Glomerular endothelial cell (primary cell): ENCODE measurements around the gene SRCIN1. TPM values are rescaled to one million over a fixed set of nuclear protein-coding genes. Genes with fewer than 3 reads are reported as not detected.

Experiments
- DNase-seq: peaks from one replicate; pipeline ENCODE4 v3.0.0-alpha.2; 2011; ENCODE audit warnings: low read depth, low spot score; ENCODE audit errors: extremely low read depth
- total RNA-seq: library from RNA; depleted of rRNA; stranded (reverse); fragments of >200 nt; gene quantifications from 2 replicates; pipeline ENCODE4 v1.2.3, GENCODE V29; 2015

Gene SRCIN1
- total RNA-seq, 1 donor from 2014 or later: not detected

DNA sequence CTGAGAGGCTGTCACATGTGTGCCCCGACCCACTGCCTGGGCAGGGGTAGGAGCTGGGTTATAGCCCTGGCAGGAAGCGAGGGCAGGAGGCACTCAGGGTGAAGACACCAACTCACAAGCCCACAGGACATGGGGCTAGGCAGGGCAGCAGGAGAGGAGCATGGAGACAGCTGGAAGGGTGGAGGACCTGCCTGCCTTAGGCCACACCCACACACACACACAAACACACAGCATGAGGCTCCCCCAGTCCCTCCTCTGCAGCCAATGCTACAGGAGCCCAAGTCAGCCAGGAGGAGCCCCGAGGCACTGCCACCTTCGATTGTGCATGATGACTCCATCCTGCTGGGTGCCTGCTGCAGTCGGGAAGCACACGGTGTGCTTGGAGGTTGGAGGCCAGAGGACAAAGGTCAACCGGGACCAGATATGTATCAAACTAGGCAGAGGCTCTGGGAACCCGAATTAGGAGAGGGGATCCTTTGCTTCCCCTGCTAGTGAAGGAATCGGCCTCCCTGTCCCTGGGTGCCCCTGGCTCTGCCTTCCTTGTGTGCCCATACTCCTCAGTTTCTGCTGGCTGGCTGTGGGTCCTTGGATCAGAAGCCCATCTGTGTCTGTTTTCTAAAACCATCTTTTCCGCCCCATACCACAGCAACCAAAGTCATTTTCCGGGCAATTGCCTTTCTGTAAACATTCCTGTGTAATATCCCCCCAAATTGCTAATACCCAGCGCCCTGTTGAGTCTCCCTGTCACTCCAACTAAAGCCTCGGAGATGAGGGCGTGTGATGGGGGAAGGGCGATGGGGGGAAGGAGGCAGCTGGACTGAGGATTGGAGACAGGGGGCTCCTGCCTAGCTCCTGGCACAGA, 20.5 kb downstream of the SRCIN1 start:
- DNase-seq: no peak

GRCh38 chr17:38584350-38584925, 21.3 kb downstream of the SRCIN1 start:
- DNase-seq: no peak

GRCh38 chr17:38583828-38584349, 21.9 kb downstream of the SRCIN1 start:
- DNase-seq: no peak

- no peak for DNase-seq
These were observed 22.6 kb downstream of the SRCIN1 start for GRCh38 chr17:38583176-38583575.

DNA sequence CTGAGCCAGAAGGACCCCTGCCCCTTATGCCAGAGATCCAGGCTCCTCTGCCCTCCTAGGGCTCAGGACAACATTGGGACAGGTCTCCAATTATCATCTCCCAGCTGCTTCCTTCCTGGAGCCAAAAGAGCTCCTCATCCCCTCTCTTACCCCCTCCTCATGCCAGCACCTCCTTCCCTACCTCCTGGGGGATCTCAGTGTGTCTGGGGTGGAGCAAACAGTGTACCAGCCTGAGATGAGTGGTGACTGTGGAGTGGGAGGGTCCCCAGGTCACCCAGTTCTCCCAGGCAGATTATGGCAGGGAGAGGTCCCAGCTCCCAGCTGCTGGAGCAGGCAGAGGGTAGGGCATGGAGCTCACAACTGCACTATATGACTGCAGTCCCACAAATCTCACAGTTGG, 23.7 kb downstream of the SRCIN1 start:
- no peak for DNase-seq

DNA sequence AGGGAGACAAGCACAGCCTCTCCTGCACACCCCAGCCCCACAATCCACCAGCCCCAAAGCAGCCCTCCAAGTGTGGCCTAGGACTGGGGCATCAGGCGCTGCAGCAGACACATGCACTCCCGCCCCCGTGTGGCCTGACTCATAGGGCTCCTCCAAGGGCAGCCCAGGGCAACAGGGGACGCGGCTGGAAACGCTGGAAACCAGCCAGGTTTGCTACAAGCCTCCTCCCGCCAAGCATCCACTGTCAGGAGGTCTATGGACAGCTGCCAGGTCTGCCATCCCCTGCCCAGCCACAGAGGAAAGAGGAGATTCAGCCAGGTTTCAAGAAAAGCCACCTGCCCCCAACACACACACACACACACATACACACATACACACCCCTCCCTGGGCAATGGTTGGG, 25.8 kb downstream of the SRCIN1 start:
- DNase-seq: no peak

- DNase-seq: no peak
These were observed 26.7 kb downstream of the SRCIN1 start for GRCh38 chr17:38579083-38579480.

GRCh38 chr17:38578229-38579082, 27.3 kb downstream of the SRCIN1 start:
- DNase-seq: no peak

DNA sequence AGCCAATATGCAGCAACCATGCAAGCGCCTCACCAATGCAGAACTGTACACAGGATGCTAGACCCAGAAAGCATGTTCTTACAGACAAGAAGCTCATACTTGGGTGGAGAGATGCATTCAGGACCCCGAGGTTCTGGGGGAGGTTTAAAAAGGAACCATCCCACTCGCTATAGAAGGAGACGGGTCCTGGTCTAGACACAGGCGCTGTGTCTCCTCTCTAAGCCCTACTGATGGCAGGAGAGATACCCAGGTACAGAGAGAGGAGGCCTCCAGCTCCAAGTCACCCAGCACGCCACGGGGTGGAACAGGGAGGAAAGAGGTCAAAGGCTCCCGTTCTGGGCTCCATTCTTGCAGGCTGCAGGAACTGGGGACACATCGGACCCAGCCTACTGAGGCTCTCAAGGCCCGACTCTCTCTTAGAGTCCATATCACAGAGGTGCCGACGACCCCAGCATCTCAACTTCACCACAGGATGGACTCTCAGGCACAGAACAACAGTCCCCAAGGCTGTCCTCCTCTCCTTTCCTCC, 28.0 kb downstream of the SRCIN1 start:
- no peak for DNase-seq

GRCh38 chr17:38577244-38577643, 28.5 kb downstream of the SRCIN1 start:
- no peak for DNase-seq

DNA sequence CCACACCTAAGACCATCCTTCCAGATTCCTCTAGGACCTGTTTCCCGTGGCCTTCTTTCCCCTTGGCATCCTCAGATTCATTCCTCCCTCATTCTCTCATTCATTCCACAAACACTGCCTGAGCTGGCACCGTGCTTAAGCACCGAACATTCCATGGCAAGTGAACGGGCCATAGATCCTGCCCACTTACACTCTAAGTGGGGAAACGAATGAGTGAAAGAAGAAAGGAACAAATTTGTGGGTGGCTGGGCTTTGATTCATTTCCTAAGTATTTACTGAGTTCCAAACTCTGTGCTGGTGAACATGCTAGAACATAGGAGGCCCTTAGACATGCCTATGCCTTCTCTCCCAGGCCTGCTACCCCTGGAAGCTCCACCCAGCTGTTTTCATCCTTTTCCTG, 30.0 kb downstream of the SRCIN1 start:
- no peak for DNase-seq

- DNase-seq: no peak
These were observed 31.0 kb downstream of the SRCIN1 start for GRCh38 chr17:38574712-38575111.

GRCh38 chr17:38572669-38573365, 32.9 kb downstream of the SRCIN1 start:
- DNase-seq: no peak

DNA sequence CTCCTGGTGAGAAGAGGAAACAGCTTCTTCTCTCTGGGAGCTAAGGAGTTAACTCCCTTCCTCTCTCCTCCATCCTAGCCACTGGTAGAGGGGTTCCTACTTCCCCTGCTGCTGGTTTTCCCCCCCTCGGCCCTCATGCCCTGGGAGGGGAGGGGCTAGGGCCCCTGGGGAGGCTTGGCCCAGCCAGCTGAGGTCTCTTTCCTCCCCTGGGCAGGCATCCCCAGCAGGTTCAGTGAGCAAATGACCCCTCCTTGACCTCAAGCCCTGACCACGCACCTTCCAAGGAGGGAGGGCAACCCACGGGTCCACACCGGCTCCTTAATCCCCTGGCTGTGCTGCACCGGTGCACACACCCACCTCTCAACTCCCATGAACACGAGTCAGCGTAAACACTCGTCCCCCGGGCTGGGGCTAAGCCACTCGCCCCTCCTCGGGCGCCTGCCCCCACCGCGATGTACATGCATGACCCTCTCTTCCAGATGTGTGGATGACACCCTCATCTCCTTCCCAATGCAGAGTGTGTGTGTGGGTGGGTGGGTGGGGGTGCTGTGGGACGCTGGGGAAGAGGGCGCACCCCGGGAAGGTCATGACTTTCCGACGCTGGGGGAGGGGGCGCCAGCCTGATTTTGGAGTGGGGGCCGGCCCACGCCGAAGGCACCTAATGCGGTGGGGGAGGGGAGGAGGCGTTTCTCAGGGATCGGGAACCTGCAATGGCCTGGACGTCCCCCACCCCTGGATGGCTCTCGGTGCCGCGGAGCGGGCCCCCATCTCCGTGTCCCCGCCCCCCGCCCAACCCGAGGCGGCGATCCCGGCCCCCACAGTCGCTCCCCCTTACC, 33.7 kb downstream of the SRCIN1 start:
- DNase-seq: no peak

- DNase-seq: no peak
These were observed 35.8 kb downstream of the SRCIN1 start for GRCh38 chr17:38569701-38570512.

DNA sequence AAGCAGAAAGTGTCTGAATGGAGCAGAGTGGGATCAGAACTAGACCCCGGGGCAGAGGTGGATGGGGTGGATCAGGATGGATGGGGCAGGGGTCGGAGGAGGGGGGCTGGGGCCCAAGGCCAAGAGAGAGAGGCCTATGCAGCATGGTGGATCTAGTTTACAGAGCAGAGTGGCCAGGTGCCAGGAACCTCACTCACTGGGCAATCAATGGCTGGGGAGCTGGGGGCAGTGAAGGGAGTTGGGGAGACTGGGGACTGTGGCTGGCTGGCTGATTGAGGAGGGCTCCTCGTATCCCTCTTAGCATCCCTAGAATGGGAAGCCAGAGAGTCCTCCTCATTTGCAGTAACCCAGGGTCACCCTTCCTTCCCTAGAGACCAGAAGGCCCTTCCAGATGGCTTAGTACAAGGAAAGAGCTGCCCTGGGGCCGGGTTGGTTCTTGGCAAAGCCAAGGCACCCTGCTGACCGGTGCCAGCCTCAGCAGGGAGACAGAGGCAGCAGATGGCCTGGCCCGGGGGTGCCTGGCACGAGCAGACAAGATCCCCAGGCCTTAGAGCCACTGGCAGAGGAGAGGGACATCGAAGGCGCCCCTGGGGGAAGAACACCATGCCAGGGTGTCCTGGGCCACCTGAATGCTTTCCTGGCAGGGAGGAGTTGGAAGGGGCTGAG, 36.8 kb downstream of the SRCIN1 start:
- DNase-seq: no peak

GRCh38 chr17:38568274-38568673, 37.5 kb downstream of the SRCIN1 start:
- DNase-seq: no peak

- DNase-seq: no peak
These were observed 38.4 kb downstream of the SRCIN1 start for GRCh38 chr17:38567350-38567749.
